RWPE2 (cell line): Measurements from ENCODE around the gene DHX57.

Experiments used
- ATAC-seq: fragments of 200-7000 bp; cut with Tn5 transposase; 3 replicates; pipeline ENCODE4 v1.9.1; 2021; ENCODE audit warnings: low read depth
- DNase-seq: peaks from one replicate; pipeline ENCODE4 v3.0.0-alpha.2; 2020; ENCODE audit warnings: low spot score
- H3K27ac ChIP-seq: fragments of 450-650 bp; 2 replicates; pipeline ENCODE4 v1.5.1; 2017; ENCODE audit warnings: mild to moderate bottlenecking; ENCODE audit not compliant: poor library complexity, severe bottlenecking
- H3K27me3 ChIP-seq: fragments of 250-450 bp; sonication (Bioruptor Pico); 2 replicates; pipeline ENCODE4 v1.5.1; 2021; ENCODE audit warnings: mild to moderate bottlenecking, moderate library complexity; ENCODE audit not compliant: insufficient read depth, poor library complexity, severe bottlenecking
- H3K36me3 ChIP-seq: fragments of 250-450 bp; sonication (Bioruptor Pico); 2 replicates; pipeline ENCODE4 v1.5.1; 2020; ENCODE audit warnings: low read depth, mild to moderate bottlenecking, moderate library complexity
- H3K4me1 ChIP-seq: fragments of 250-450 bp; sonication (Bioruptor Pico); 2 replicates; pipeline ENCODE4 v1.5.1; 2021; ENCODE audit warnings: mild to moderate bottlenecking, moderate library complexity; ENCODE audit not compliant: insufficient read depth, poor library complexity, severe bottlenecking
- H3K4me3 ChIP-seq: fragments of 250-450 bp; sonication (Bioruptor Pico); 2 replicates; pipeline ENCODE4 v1.5.1; 2021; ENCODE audit warnings: mild to moderate bottlenecking, moderate library complexity; ENCODE audit not compliant: severe bottlenecking
- H3K9me3 ChIP-seq: fragments of 250-450 bp; sonication (Bioruptor Pico); 2 replicates; pipeline ENCODE4 v1.5.1; 2021; ENCODE audit warnings: mild to moderate bottlenecking, moderate library complexity; ENCODE audit not compliant: severe bottlenecking
- TF ChIP-seq, protein P1 (sequence below): fragments of 450-650 bp; IDR thresholded peaks from one replicate; pipeline ENCODE4 v1.5.1; 2017; ENCODE audit warnings: mild to moderate bottlenecking, moderate library complexity; ENCODE audit not compliant: poor library complexity, severe bottlenecking

Gene DHX57

DNA sequence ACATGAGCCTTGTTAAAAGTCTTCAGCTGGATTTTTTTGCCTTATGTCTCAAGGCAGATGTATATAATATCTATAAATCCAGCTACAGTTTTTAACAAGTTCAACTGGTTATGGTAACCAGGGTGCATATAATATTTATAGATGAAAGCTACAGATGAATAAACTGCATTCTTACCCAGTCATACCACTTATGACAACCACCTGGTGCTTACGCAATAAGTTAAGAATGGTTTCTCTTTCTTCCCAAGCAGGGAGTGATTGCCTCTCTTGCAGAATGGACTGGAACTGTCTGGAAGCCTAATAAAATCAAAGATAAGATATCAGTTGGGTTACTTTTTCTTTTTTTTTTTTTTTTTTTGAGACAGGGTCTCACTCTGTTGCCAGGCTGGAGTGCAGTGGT lies 19.6 kb downstream of the DHX57 start:
- Histone ChIP-seq H3K4me3 (no peak overlapping the region), H3K27me3 (no peaks in the 10 kb centered on the region), H3K27ac (no peak overlapping the region), H3K9me3 (no peaks in the 10 kb centered on the region), H3K36me3 (peaks cover 77% of the 10 kb centered on the region), H3K4me1 (no peaks in the 10 kb centered on the region)
- no peak for ATAC-seq
- DNase-seq: no peak
- TF ChIP-seq, protein P1, sequence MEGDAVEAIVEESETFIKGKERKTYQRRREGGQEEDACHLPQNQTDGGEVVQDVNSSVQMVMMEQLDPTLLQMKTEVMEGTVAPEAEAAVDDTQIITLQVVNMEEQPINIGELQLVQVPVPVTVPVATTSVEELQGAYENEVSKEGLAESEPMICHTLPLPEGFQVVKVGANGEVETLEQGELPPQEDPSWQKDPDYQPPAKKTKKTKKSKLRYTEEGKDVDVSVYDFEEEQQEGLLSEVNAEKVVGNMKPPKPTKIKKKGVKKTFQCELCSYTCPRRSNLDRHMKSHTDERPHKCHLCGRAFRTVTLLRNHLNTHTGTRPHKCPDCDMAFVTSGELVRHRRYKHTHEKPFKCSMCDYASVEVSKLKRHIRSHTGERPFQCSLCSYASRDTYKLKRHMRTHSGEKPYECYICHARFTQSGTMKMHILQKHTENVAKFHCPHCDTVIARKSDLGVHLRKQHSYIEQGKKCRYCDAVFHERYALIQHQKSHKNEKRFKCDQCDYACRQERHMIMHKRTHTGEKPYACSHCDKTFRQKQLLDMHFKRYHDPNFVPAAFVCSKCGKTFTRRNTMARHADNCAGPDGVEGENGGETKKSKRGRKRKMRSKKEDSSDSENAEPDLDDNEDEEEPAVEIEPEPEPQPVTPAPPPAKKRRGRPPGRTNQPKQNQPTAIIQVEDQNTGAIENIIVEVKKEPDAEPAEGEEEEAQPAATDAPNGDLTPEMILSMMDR: no peak

GRCh38 chr2:38850045-38850444 lies 25.7 kb downstream of the DHX57 start:
- Histone ChIP-seq H3K9me3 (no peaks in the 10 kb centered on the region), H3K4me1 (no peaks in the 10 kb centered on the region), H3K36me3 (peaks cover 44% of the 10 kb centered on the region), H3K27me3 (no peaks in the 10 kb centered on the region), H3K27ac (no peak overlapping the region), H3K4me3 (no peak overlapping the region)
- no peak for ATAC-seq
- DNase-seq: no peak
- TF ChIP-seq, protein P1: no peak

GRCh38 chr2:38836791-38837190 lies 38.9 kb downstream of the DHX57 start:
- no peak for DNase-seq
- no peaks in the 10 kb centered on the region for H3K4me1 ChIP-seq
- no peak for ATAC-seq
- no peak overlapping the region for H3K4me3 ChIP-seq
- no peaks in the 10 kb centered on the region for H3K9me3 ChIP-seq
- H3K27ac ChIP-seq: no peak overlapping the region
- H3K27me3 ChIP-seq: no peaks in the 10 kb centered on the region
- H3K36me3 ChIP-seq: peaks cover 61% of the 10 kb centered on the region
- TF ChIP-seq, protein P1: no peak

DNA sequence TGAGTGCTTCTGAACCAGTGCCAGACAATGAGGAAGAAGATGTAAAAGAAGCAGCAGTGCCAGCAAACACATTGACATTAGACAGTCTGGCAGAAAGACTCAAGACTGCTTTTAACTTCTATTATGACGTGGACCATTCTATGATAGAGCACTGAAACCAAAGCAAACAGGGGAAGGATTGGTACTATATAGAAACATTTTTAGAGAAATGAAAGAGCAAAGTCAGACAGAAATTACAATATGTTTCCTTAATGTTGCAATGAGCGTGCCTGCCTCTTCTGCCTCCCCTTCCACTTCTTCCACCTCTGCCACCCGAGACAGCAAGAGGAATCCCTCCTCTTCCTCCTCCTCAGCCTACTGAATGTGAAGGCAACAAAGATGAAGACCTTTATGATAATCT lies 39.7 kb downstream of the DHX57 start:
- TF ChIP-seq, protein P1: no peak
- Histone ChIP-seq H3K9me3 (no peaks in the 10 kb centered on the region), H3K4me1 (no peaks in the 10 kb centered on the region), H3K36me3 (peaks cover 53% of the 10 kb centered on the region), H3K27me3 (no peaks in the 10 kb centered on the region), H3K4me3 (no peak overlapping the region), H3K27ac (no peak overlapping the region)
- no peak for ATAC-seq
- no peak for DNase-seq

DNA sequence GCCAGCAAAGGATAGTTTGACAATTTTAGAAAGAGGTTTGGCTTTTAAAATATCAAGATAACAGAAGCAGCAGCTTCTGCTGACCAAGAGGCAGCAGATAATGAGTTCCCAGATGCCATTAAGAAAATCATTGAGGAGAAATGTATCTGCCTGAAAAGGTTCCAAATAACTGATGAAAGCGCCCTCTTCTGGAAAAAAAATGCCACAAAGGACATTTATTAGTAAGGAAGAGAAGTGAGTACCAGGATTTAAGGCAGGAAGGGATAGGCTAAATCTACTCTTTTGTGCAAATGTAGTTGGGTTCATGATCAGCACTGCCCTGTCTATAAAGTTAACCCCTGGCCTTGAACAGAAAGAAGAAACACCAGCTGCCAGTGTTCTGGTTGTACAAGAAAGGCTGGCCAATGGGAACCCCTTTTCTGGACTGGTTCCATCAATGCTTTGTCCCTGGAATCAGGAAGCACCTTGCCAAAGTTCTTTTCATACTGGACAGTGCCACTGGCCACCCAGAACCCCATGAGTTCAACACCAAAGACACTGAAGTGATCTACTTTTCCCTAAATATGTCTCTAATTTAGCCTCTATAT lies 40.6 kb downstream of the DHX57 start:
- ATAC-seq: no peak
- H3K27ac ChIP-seq: no peak overlapping the region
- H3K9me3 ChIP-seq: no peaks in the 10 kb centered on the region
- H3K4me1 ChIP-seq: no peaks in the 10 kb centered on the region
- H3K4me3 ChIP-seq: no peak overlapping the region
- DNase-seq: no peak
- H3K27me3 ChIP-seq: no peaks in the 10 kb centered on the region
- H3K36me3 ChIP-seq: peaks cover 52% of the 10 kb centered on the region
- TF ChIP-seq, protein P1: peak; percentile 50
